ENCODE results near the gene LRRTM2.
"Not testable (repeated sequence)": the region's sequence is repeated elsewhere in the genome, so short reads cannot be mapped to it uniquely, and the experiment has no call there.

LRRTM2 gene, protein sequence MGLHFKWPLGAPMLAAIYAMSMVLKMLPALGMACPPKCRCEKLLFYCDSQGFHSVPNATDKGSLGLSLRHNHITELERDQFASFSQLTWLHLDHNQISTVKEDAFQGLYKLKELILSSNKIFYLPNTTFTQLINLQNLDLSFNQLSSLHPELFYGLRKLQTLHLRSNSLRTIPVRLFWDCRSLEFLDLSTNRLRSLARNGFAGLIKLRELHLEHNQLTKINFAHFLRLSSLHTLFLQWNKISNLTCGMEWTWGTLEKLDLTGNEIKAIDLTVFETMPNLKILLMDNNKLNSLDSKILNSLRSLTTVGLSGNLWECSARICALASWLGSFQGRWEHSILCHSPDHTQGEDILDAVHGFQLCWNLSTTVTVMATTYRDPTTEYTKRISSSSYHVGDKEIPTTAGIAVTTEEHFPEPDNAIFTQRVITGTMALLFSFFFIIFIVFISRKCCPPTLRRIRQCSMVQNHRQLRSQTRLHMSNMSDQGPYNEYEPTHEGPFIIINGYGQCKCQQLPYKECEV

GRCh38 chr5:138874771-138875551, at the start of gene LRRTM2:
TSS of gene LRRTM2 (minus strand) at chr5:138875335. CDS start at chr5:138874911, 424 bp downstream.
- no peak for TF ChIP-seq CTCF (conservative IDR thresholded peaks at IDR 0.05)
- H3K27ac ChIP-seq = no peak within 1 kb of the TSS

GRCh38 chr5:138922494-138922893, 47.4 kb upstream of the LRRTM2 start:
- H3K27ac ChIP-seq = peak overlapping the region; percentile 0; the same call in 1 of the 2 replicates
- no peak for TF ChIP-seq CTCF (conservative IDR thresholded peaks at IDR 0.05)

- not testable (repeated sequence) for H3K27ac ChIP-seq
These were observed 46.2 kb upstream of the LRRTM2 start for GRCh38 chr5:138921362-138921761.

GRCh38 chr5:138920181-138920580, 45.0 kb upstream of the LRRTM2 start:
- no peak overlapping the region for H3K27ac ChIP-seq
- TF ChIP-seq CTCF (conservative IDR thresholded peaks at IDR 0.05) = no peak

DNA sequence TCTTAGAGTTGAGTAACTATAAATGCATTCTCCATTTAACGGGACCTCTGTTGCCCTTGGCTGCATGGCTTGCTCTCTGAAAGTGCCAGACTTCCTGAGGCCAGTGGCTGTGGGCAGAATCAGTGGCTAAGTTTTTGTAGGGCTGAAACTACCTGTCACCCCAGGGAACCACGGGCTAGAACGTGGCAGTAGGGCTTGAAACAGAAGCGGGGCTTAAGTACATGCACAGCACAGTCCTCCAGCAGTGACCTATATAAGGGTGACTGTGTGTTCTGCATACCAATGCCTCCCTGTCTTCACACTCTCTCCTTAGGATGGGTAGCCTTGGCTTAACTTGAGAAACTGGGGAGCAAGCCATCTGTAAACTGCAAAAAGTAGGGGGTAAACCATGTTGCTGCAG, 43.6 kb upstream of the LRRTM2 start:
- no peak for TF ChIP-seq CTCF (conservative IDR thresholded peaks at IDR 0.05)
- no peak overlapping the region for H3K27ac ChIP-seq

DNA sequence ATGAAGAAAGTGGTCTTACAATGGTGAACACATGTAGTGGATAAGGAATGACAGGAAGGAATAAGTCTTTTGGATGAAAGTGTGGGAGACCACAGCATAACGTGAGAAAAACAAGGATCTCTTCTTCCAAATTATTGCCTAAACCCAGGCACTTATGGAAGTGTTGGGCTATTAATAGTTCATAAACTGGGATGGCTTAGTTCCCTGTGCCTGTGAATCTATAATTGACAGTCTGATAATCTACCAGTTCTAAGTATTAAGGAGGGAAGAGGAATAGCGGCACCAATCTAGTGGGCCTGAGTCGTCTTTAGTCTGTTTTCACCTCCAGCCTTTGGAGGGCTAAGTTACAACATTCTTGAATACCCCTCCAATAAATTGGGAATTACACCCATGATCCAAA, 39.2 kb upstream of the LRRTM2 start:
- H3K27ac ChIP-seq = no peak overlapping the region
- TF ChIP-seq CTCF (conservative IDR thresholded peaks at IDR 0.05) = no peak

- no peak overlapping the region for H3K27ac ChIP-seq
These were observed 38.6 kb upstream of the LRRTM2 start for GRCh38 chr5:138913773-138914172.

More at GRCh38 chr5:138913773-138914172, 38.6 kb upstream of the LRRTM2 start:
- TF ChIP-seq CTCF (conservative IDR thresholded peaks at IDR 0.05) = no peak
